Left renal cortex interstitium (tissue), 4 donors: ENCODE data around the gene COBL. TPM values are rescaled to one million over a fixed set of nuclear protein-coding genes. Genes with fewer than 3 reads are reported as not detected.

Source experiments
- DNase-seq, 4 donors: peaks; one replicate each; pipeline ENCODE4 v3.0.0-alpha.2; 2013; ENCODE audit warnings: low read depth in 4 of 4, low spot score in 2 of 4, missing footprints in 1 of 4
- polyA plus RNA-seq, 4 donors: library from polyadenylated mRNA; unstranded; fragments of 120-200 nt; gene quantifications; one replicate each; pipeline ENCODE4 v1.2.1, GENCODE V29; 2013; ENCODE audit not compliant: insufficient read length in 4 of 4

The COBL gene
- polyA plus RNA-seq, 4 donors, result 13.4 to 19.3 (median 17.3) TPM

DNA sequence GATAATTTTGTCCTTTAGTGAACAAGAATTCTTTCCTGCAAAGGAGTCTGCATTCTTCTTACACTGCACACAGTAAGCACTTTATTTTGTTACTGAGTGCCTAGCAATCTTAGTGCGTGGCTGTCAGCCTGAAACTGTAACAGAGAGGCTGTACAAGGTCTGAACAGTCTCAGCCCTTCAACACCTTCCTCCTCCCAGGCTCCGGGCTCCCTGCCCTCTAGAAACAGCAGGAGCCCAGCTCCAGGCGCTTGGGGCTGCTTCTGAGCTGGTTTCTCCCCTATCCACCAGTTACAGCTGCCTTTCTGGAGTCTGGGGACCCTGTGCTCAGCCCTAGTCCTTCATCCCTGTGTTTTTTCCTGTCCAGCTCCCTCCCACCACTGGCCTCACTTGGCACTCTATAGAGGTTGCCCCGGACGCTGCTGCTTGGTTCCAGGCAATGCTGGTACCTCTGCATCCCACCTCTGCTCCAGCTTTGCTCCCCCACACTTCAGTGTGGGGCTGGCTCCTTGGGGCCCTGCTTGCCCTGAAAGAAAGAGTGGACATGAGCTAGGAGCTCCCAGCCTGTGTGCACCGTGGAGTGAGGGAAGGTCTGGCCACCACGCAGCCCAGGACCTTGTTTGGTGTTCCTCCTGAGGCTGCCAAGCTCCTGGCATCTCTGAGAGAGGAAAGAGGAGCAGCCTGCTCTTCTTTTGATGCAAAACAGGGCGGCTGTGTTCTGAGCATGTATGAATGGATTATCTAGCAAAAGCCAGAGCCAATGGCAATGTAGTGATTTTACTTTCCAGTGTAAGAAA is 282.7 kb downstream of the COBL start:
- DNase-seq, result no peak

DNA sequence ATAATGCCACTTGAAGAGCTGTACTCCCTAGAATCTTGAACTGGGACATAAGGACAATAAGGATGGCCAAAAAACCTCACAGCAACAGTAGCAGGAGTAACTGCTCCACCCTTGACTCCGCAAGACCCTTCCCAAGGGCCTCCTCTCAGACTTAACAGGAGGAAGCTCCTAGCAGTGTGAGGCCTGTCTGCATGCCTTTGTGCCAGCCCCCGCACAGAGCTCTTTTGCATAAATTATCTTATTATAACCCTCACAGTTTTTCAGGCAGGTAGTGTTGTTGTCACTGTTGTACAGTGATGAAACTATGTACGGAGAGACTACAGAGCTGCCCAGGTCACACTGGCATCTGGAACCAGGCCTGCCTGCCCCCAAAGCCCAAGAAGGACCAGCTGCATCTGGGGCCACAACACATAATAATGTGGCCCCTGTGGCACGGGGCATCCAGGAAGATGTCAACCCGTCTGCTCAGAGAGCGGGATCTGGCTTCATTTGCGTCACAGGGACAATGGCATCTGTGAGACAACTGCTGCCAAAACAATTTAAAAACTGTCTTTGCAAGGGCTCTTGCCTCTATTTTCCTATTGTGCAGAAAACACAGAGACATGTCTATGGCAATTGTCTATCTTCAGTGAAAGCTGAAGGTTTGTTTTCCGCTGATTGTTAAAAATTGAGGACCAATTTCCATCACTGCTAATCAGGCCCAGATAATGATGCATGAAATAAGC is 284.7 kb downstream of the COBL start:
- DNase-seq, result no peak

DNA sequence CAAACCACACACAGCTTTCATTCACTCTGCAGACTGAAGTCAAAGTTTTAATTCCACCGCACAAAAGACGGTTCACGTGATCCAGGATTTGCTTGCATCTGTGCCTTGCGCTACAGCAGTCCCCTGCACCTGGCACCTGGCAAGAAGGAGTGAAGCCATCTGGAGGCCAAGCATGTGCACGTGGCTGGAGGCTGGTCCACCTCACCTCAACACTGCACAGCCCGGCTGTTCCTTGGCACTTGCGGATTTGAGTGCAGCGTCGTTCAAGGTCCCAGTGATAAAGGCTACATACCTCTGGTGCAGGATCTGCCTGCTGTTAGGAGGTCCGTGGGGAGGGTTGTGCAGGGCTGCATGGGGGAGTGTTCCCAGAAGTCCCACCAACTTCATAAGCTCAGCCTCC is 285.4 kb downstream of the COBL start:
- no peak for DNase-seq

DNA sequence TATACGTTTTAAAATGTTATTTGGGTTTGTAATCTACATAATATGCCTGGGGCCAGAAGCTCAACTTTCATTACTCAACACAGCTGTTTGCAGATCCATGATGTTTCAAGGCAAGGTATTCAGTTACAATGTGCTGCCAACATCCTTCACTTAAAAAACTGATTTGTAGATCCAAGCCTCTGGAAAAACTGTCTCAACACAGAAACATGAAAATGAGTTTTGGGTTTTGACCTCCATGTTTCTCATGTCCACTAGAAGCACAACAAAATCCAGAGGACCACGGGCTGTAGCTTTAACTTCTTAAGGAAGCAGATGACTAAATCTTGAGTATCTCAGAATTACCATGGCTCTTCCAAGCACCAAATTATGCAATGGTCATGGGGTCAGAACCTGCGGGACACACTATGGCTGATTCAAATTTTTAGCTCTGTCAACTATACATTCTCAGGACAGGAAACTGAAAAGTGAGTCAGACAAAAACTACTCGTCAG is 286.9 kb downstream of the COBL start:
- no peak for DNase-seq

DNA sequence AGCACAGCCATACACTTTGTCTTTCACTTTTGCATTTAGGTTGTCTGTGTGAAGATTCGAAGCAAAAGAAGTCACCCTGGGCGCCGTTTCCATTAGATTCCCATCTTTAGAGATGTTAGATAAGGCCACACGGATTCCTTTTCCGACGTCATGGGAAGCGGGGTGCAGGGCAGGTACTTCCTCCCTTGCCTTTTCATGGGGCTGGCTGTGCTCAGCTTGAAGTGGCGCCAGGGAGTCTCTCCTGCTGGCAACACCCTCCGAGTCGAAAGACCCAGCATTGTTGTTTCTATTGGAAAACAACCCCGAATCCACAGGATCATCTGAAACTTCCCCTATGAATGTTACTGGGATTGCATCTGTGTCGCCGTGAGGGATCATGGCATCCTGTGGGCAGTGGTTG is 287.5 kb downstream of the COBL start:
- DNase-seq, result no peak

DNA sequence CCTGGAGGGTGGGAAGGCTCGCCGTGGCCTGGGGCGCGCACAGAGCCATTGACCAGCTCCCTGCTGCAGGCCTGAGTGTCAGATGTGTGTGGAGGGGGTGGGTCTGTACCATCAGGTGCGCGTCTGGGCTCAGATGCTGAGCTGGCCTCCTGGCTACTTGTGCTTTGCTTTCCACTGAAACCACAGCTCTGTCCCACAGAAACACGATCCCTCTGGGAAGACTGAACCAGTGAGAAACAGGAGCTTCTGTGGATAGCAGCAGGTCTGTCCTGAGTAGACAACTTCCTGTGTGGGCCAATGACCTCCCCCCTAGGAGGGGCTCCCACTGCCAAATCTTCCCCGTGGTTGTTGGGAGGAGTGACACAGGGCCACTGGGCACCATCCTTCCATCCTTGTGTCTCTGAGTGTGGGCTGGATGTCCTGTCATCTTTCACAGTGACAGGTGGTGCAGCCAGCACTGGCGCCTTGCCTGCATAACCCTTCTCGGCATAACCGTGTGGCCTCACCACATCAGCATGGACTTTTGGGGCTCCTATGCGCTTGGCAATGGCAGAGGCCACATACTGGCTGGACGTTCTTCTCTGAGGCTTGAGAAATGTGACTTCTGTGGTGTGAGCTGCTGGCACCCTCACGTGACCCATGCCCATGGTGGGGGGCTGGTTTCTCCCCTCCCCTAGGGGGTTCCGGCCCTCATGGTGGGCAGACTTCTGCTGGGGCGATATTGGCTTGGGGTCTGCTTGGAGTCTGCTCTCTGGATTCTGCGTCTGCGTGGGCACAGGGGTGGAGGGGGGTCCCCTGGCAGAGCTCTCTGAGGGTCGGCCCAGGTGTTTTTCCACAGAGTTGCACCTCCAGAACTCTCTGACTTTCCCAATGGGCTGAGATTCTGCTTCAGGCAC is 288.4 kb downstream of the COBL start:
- DNase-seq, result no peak

DNA sequence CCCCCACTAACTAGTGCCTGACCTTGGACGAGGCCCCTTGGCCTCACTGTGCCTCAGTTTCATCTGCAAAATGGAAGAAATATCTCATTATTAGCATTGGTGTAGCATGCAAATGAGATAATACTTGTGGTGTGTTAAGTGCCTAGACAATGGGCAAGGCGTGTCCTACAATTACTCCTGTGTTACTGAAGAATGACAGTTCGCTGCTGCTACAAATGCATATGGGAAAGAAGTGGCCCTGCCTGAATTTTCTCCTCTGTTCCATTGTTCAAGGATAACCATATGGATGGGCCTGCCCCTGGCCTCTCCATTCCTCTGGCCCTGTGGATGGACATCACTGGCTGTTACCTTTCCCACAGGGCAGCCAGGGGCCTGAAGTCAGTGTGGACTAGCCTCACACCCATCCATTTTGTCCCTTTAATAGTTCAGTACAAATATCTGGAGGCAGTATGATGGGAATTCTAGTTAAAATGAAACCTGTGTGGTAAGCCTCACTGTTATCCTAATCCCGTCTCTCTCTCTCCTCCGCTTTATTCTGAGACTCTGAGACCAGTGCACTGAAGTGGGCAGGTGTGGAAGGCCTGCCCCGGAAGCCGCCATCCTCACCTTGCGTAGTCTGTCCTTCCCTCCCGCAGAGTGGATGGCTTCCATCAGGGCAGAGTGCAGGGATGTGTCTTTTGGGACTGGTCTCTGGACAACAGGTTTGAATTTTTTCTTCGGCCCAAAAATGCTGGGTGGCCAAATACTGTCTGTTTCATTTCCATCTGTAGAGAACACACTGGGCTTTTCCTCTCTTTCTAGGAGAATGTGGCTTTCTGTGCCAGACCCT is 289.3 kb downstream of the COBL start:
- DNase-seq, result no peak

DNA sequence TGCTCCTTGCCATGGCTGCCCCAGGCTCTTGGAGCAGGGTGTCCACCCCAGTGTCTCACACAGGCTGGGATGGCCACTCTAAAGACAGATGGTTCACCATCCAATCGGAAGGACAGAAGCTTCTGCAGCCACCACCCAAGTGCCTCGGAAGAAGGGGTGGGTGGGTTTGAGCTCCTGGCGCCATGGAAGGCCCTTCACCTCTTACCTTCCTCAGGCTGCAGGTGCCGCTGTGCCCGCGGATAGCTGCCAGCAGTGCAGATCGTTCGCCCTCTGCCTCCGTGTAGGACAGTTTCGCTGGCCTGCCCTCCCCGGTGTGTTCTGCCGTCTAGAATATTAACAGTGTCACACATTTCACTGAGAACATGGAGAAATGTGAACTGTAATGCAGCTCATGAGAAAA is 290.3 kb downstream of the COBL start:
- no peak for DNase-seq

DNA sequence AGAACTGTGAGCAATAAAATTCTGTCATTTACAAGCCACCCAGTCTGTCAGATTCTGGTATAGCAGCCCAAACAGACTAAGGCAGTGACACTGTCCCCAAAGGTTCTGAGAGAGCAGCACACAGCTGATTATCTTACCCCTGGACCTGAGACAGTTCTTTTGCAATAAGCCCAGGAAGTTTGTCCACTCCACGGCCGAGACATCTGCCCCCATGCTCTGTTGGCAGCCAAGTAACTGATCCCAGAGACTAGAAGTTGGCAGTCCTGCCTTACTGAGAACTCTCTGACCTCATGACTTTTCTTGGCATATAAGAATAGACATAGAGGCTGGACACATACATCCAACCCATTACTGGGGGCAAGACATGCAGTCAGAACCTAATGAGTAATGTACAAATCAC is 290.9 kb downstream of the COBL start:
- no peak for DNase-seq

DNA sequence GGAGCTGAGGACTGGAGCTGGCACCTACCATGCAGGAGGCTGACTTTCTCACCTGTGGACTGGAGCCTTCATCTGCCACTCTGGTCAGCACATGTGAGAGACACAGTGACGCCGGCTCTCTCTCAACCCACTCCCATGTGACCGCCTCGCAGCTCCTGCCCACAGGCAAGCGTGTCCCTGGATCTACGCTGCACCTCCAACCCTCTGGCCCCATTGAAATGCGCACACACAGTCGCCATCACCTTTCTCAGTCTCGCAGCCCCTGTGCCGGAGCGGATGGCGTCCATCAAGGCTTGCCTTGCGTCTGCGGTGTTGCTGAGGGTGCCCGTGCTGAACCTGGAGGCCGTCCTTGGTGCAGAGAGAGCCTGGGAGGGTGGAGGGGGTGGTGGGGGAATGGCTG is 291.7 kb downstream of the COBL start:
- no peak for DNase-seq

DNA sequence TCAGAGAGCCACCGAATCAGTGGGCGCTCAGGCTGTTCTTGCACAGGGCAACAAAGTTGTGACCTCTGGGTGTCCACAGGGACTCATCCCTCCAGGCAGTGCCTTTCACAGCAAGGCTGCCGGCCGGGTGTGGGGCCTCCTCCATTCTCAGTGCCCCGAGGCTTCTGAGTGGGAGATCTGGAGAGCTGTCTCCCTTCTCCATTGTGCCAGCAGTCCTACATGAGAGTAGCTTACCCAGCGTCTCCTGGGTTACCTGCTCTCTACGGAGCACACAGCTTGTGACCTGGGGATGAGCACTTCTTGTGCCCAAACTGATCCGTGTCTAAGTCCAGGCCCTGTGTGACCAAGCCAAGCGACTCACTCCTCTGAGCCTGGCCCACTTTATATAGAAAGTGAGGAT is 293.1 kb downstream of the COBL start:
- DNase-seq, result no peak

DNA sequence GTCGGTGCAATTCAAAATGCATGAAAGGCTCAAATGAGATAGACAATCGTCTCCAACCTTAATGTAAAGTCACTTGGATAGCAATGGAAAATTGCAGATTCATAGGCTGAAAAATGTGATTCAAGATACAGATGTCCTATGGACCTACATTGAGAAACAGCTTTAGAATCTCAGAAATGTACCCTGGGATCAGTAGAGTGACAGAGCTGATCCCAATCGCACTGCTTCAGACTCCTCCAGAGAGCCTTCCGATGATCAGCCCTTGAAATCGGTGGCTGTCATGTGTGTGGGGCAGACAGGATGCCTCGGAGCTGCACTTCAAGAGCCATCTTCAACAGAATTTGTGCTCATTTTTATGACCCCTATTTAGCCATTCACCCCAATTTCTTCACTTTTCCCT is 293.8 kb downstream of the COBL start:
- DNase-seq, result no peak

DNA sequence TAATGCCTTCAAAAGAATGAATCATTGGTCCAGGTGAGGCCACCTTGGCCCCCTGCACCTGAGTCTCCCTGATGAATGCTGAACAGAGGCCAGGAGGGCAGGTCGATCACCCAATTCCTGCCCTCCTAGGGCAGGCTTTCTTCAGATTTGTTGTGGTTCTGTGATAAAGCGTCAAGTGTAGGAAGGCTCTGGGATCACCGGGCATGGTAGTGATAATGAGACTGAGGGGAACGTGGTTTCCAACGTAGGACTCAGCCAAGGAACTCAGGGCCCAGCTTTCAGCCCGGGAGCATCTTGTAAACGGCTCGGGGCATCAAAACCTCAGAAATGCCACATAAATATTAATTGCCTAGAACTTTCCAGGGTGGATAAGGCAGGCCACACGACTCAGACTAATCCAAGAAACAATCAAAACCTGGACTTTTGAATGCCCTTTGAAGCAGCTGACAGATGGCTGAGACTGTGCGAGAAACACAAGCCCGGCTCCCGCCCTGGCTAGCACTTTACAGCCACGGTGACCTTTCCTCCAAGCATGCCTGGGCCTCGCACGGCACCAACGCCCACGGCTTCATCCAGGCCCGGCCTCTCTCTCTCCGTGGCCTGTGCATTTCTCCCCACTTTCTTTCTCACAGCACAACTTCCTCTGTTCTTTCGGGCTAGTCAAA is 294.6 kb downstream of the COBL start:
- no peak for DNase-seq

DNA sequence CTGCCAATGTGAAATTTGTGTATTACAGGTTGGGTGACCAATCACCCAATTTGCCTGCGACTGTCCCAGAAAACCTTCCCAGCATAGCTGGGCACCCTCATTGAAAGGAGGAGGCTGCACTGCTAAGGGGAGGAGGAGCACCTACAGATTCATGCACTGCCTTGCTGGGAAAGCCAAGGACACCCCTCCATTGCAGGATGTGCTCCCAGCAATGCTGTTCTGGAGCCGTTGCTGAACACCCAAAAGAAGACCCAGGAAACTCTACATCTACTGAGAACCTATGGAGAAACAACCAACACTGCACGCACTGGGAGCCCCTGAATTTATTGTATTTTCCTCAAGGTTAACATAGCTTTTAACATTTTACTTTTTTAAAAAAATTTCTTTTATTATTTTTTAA is 295.7 kb downstream of the COBL start:
- no peak for DNase-seq

DNA sequence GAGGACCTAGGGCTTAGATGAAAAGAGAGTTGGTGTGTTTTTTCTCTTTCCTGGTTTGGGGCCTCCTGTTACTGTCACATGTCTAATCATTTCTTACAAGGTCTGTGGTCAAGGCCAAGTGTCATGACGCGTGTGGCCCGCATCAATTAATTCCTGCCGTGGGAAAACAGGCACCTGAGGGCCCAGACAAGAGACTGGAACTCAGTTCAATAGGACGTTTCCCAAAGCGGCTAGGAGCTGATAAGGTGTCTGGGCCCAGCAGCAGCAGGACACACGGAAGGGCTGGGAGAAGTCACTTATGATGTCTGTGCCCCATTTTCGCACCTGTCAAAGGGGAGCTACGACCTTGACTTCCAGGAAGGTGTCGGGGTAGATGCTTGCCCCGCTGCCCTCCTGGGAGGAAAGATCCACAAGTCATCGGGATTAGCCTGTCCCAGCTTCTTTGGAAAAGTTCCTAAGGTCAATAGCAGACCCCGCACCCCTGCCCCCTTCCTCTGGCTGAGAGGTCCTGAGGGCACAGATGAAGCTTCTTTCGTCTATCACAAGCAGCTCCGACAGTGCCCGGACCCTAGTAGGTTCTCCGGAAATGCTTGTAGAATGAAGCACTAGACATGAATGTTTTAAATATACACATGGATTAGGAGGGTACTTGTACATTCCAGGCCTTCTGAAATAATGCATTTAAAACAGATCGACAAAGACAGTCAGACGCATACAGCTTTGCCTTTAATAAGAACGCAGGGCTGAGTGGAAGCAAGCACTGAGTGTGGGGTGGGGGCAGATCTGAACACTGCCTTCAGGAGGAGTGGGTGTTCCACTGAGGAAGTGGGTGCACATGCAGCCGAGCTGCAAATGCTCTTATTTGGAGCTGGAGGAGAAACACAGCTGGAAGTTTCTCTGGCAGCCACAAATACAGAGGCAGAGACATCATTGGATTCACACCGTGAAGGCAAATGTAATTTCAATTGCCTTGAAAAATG is 296.4 kb downstream of the COBL start:
- DNase-seq, result no peak

DNA sequence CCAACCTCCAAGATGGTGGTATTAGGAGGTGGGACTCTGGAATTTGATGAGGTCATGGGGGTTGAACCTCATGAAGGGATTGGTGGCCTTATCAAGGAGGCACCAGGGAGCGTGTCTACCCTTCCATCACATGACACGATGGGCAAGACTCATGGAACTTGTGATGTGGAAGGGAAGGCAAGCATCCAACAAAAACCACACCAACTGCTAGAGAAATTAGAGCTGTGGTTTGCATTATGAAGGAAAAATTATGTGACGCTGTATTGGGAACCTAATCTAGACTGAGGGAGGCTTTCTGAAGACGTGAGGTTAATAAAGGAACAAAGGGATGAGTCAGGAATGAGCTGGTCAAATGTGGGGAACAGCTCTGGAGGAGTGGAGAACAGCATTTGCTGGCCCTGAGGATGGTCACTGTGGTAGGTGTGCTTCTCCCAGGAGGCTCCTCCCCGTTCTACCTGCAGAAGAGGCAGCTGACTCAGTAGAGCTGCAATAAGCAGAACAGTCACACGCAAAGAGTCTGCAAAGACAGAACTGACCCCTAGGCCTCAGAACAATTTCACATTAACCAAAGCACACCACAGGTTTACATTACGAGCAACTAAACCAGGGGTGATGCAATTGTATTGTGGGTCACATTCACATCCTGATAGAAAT is 297.3 kb downstream of the COBL start:
- DNase-seq, result no peak

DNA sequence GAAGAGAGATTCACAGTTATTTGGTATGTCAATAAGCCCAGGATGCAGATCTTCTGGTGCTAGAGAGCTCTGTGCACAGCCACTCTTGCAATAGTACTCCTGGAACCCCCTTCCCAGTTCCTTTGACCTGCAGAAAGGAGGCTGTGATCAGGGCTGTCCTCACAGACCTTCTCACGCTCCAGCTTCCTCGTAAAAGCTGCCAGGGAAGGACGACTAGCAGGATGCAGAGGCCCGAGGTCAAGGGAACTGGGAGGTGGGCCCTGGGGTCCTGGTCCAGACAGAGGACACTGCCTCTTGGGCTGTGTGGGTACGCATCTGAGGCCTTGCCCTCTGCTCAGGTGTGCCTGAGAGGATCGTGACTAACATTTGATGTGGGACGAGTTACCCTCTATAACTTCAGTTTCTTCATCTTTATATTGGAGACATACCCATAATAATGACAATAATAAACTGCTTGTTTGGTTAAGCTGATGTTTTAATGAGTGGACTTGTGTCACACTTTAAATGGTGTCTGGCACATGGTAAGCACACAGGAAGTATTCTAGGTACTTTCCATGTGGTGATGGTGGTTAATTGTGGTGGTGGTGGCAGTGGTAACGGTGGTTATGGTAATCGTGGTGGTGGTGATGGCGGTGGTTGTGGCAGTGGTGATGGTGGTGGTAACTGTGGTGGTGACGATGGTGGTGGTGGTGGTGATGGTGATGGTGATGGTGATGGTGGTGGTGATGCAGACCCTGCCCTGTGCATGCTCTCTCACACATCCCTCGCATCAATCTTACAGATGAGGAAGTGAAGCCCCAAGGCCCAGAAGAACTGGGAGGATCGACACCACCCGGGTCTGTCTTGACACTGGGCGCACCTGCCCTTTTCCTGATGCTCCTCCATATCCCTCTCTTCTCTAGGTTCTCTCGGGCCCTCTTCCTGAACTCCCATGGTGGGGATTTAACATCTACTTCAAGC is 298.8 kb downstream of the COBL start:
- no peak for DNase-seq
